H1 (cell line): ENCODE results near the gene ENTPD1. TPM values are rescaled to one million over a fixed set of nuclear protein-coding genes. Genes with fewer than 3 reads are reported as not detected.

Experiments
- ATF3 ChIP-seq: IDR thresholded peaks from 2 replicates; pipeline ENCODE4 v1.6.1; 2011; ENCODE audit warnings: low read depth, mild to moderate bottlenecking, low read length; ENCODE audit not compliant: insufficient read depth
- BRCA1 ChIP-seq: IDR thresholded peaks from 2 replicates; pipeline ENCODE4 v1.6.1; 2012; ENCODE audit warnings: low read depth, low read length, improper control_type of control experiment
- CTBP2 ChIP-seq: IDR thresholded peaks from 2 replicates; pipeline ENCODE4 v1.7.0; 2011; ENCODE audit warnings: borderline replicate concordance, mild to moderate bottlenecking, moderate library complexity, mixed read lengths, low read length; ENCODE audit not compliant: insufficient read depth, insufficient read length
- CTCF ChIP-seq, 3 experiments: IDR thresholded peaks; 1 replicate in 2 of 3; 2 replicates in 1 of 3; pipeline versions ENCODE4 v1.5.1 to v1.6.1; 2011; ENCODE audit warnings: low read length in 3 of 3, mild to moderate bottlenecking in 3 of 3, inconsistent platforms in 2 of 3, low read depth in 1 of 3, moderate library complexity in 1 of 3; ENCODE audit not compliant: insufficient read depth in 1 of 3; ENCODE audit errors: control extremely low read depth in 1 of 3
- EZH2 ChIP-seq: fragments of 200-600 bp; sonication (generic); IDR thresholded peaks from 2 replicates; pipeline ENCODE4 v1.7.1; 2012; ENCODE audit warnings: low read depth, mild to moderate bottlenecking, moderate library complexity, low read length, inconsistent platforms; ENCODE audit not compliant: severe bottlenecking
- JUND ChIP-seq: IDR thresholded peaks from 2 replicates; pipeline ENCODE4 v1.6.1; 2011; ENCODE audit warnings: mild to moderate bottlenecking, improper control_type of control experiment, low read length
- KDM5A ChIP-seq: fragments of 200-600 bp; IDR thresholded peaks from 2 replicates; pipeline ENCODE4 v1.7.1; 2012; ENCODE audit warnings: mild to moderate bottlenecking, low read length, inconsistent platforms, mixed read lengths
- SAP30 ChIP-seq: fragments of 300-600 bp; sonication (generic); IDR thresholded peaks from 2 replicates; pipeline ENCODE4 v1.7.1; 2012; ENCODE audit warnings: low read length, moderate library complexity, mild to moderate bottlenecking, inconsistent platforms; ENCODE audit not compliant: insufficient read depth, insufficient replicate concordance
- SUZ12 ChIP-seq: fragments of 200-600 bp; sonication (generic); IDR thresholded peaks from 2 replicates; pipeline ENCODE4 v1.6.1; 2012; ENCODE audit warnings: mild to moderate bottlenecking, inconsistent platforms, low read length, moderate library complexity, mixed read lengths
- ZNF274 ChIP-seq: IDR thresholded peaks from 2 replicates; pipeline ENCODE4 v1.7.0; 2012; ENCODE audit warnings: low read length, borderline replicate concordance; ENCODE audit errors: extremely low read depth
- polyA plus RNA-seq, 7 experiments: library from polyadenylated mRNA; depleted of rRNA in 3 of 7; stranded (reverse) in 5 of 7; unstranded in 2 of 7; fragments of >200 nt in 5 of 7; fragments of 200-250 nt in 2 of 7; gene quantifications; 1 replicate in 5 of 7; 2 replicates in 1 of 7; 4 replicates in 1 of 7; pipeline versions ENCODE4 v1.2.1 to v1.2.3, GENCODE V29; 2011 to 2013; ENCODE audit warnings: missing spikeins in 2 of 7, mixed read lengths in 2 of 7
- total RNA-seq: library from RNA; stranded (reverse); fragmentation: NEBNext Ultra II Directional; extraction: Animal tissue kit (Norgen Biotek cat#: 25700); gene quantifications from 2 replicates; pipeline ENCODE4 v1.2.1, GENCODE V29; 2021

The ENTPD1 gene
- total and polyA plus RNA-seq, 2 of the 8 experiments (the other 6 are each of a cell fraction or from before 2014, with no cell fraction given) = 2.2 to 2.5 TPM

- TF ChIP-seq ATF3 (no peak), JUND (no peak), CTCF (IDR thresholded peaks at IDR 0.05; ENCODE audit: control extremely low read depth in 1 of 3, insufficient read depth in 1 of 3, low read depth in 1 of 3, low read length in 3 of 3) (no peak), ZNF274 (no peak), BRCA1 (no peak), EZH2 (no peak), CTBP2 (no peak), SAP30 (no peak), KDM5A (no peak), SUZ12 (no peak)
These were observed 14.2 kb downstream of the ENTPD1 start (continued) for GRCh38 chr10:95770084-95770720.
